Cerebellar cortex (tissue), 1 donor: ENCODE measurements around the gene TNNT3.

Experiments
- DNase-seq: peaks from one replicate; pipeline ENCODE4 v3.0.0-alpha.2; 2015; ENCODE audit warnings: low spot score

The TNNT3 gene

DNA sequence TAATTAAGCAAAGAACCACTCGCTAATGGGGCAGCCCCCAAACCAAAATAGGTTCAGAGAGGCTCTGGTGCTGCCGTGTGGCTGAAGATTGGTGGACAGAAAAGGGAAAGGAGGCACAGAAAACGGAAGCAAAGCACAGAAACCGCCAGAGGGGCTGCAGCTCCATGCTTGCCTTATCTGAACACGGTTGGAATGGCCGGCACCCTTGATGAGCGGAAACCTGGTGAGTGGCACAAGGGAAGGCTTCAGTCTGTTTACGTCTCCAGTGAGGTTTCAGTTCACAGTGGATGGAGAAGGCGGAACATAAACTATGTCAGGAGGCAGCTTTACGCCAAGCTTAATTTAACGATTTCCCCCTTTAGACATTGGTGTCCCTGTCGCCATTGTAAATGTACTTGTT, 22.6 kb upstream of the TNNT3 start:
- no peak for DNase-seq

DNA sequence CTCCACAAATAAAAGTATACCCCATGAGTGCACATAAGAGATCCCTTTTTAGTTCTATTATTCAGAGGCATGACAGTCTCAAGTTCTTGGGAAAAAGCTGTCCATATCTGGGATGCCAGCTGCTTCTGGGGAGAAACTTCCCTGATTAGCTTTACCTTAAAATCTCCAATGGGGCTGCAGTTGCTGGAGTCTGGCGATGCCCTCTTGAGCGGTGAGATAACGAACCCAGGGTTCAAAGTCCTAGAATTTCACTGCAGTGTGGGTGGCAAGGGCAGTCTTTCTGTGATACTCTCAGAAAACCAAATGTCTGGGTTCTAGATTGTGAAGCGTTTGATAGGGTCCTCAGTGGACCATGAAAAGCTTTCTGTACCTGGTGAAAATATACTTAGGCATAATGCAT, 20.4 kb upstream of the TNNT3 start:
- no peak for DNase-seq

DNA sequence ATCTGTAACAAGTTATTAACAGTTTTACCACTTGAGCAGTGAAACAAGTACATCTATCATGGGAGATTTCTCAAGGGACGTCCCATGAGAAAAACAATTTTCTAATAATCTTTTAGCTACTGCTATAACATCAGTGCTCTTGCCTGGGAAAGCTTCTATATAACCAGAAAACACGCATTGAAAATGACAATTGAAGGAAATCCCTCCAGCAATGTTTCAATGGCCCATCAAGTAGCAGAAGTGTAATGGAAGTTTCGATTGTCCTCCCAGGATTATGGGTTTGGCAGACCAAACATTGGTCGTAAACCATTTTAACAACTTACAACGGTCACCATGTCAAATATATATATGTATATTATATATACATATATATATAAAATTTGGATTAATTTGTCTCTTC, 19.8 kb upstream of the TNNT3 start:
- DNase-seq, result no peak

DNA sequence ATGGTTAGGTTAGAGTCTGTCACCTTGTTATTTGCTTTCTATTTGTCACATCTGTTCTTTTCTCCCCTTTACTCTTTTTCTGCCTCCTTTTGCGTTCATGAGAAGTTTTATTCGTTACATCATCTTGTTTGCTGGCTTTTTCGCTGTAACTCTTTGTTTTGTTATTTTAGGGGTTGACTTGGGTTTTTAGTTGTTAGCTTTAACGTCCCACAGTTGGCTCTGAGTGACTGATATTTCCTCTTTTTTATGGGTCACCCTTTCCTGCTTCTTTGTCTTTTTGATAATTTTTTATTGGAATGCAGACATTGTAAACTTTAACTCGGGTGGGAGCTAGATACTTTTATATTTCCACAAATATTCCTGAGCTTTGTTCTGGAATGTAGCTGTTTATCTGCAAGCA, 13.3 kb upstream of the TNNT3 start:
- DNase-seq, result no peak

DNA sequence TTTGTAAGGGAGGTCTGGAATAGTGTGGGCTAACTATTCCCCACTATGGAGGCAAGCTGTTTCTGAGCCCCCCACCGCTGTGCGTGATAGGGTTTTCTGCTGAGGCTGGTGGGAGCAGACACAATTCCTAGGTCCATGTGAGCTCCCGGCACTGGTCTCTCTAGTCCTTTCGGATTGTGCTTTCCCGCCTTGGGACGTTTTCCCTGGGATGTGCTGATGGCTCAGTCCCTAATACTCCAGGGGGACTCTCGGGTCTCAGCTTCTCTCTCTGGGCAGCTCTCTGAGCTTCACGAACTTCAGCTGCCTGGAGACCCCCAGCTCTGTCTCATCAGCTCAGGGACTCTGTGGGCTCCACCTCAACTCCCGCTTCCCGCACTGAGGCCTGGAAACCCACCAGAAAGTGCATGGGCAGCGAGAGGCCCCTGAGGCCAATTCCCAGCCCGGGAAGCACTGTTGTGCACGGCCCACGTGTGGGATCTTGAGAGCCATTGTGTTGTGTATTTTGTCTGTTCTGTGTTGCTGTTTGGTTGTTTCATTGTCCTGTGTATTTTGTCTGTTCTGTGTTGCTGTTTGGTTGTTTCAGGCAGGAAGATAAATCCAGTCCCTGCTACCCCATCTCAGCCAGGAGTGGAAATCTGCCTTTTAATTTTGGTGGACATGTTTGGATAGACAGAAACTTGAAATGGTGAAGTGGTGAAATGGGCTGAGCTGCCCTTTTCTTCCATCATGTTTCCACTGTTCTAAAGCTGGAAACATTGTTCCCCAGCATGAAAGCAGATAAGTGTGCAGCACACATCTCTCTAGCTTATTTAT, 12.7 kb upstream of the TNNT3 start:
- no peak for DNase-seq

DNA sequence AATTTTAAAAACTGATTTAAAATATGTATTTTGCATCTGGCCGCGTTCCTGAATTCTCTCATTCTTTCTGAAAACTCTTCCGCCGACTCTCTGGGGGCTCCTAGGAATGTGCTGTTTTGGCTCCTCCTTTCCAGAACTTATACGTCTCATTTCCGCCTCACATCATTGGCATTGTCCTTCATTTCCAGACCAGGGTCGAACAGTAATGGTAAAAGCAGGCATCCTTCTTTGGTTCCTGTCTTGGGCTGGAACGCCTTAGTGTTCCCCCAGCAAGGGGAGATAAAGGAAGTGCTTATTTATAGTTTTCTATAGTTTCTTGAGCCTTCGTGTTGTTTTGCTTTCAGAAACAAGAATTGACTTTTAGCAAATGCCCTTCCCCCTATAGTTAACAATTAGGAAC, 10.9 kb upstream of the TNNT3 start:
- no peak for DNase-seq

DNA sequence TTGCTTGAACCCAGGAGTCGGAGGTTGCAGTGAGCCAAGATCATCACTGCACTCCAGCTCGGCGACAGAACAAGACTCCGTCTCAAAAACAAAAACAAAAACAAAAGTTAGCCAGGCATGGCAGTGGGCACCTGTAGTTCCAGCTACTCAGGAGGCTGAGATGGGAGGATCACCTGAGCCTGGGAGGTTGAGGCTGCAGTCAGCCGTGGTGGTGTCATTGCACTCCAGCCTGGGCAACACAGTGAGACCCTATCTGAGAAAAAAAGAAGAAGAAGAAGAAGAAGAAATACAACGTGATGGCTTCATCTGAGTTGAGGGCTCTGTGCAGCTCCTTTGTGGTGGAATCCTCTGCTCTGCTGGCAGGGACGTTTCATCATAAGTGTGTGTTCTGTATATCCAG, 10.0 kb upstream of the TNNT3 start:
- DNase-seq, result no peak

DNA sequence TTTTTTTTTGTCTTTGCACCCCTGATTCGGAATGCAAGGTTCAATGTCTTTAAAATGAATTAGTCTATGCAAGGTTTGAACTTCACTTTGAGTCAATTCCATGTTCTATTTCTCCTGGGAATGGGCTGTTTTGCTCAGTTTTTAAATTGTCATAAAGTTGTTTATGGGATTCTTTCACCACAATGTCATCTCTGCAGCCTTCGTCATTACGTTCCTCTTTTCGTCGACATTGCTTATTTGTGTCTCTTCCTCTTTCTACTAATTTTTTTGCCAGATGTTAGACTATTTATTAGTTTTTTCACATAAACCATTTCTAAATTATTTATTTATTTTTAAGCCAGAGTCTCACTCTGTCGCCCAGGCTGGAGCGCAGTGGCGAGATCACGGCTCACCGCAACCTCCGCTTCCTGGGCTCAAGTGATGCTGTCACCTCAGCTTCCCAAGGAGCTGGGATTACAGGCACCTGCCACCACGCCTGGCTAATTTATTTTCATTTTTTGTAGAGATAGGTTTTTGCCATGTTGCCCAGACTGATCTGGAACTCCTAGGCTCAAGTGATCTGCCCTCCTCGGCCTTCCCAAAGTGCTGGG, 7.1 kb upstream of the TNNT3 start:
- DNase-seq, result no peak

DNA sequence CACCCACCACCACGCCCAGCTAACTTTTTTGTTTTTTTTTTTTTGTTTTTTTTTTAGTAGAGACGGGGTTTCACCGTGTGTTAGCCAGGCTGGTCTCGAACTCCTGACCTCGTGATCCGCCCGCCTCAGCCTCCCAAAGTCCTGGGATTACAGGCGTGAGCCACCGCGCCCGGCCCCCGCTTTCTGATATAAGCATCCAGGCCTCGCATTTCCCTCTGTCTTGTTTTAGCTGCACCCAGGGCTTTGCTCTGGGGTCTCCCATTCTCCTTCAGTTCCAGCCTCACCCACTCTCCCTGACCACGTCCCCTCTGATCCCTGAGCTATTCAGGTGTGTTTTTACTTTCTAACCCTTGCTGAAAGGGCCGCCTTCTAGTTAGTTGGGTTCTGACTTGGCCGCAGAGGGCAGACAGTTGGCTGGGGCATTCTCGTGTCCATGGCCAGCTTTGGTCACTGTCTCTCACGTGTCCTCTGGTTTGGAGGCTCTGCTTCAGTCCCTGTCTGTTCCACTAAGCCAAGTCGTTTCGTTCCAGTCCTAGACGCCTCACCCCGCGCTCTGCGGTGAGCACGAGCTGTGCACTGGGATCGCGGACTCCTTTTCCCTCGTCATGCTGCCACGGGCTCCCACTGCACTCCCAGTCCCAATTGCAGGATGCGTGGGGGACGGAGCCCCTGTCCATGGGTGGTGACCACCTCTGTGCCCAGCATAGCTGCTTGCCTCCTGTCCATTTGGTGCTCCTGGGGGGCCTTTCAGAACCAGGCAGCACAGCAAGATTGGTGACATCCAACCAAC, 6.0 kb upstream of the TNNT3 start:
- no peak for DNase-seq

DNA sequence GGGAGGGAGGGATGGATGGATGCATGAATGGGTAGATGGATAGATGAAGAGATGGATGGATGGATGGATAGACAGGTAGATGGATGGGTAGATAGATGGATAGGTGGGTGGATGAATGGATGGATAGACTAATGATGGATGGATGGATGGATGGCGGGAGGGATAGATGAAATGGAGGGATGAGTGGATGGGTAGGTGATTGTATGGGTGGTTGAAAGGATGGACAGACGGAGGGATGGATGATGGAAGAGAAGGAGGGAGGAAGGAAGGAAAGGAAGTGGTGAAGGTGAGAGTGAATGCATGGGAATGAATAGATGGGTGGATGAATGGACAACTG, 3.7 kb upstream of the TNNT3 start:
- DNase-seq, result no peak

DNA sequence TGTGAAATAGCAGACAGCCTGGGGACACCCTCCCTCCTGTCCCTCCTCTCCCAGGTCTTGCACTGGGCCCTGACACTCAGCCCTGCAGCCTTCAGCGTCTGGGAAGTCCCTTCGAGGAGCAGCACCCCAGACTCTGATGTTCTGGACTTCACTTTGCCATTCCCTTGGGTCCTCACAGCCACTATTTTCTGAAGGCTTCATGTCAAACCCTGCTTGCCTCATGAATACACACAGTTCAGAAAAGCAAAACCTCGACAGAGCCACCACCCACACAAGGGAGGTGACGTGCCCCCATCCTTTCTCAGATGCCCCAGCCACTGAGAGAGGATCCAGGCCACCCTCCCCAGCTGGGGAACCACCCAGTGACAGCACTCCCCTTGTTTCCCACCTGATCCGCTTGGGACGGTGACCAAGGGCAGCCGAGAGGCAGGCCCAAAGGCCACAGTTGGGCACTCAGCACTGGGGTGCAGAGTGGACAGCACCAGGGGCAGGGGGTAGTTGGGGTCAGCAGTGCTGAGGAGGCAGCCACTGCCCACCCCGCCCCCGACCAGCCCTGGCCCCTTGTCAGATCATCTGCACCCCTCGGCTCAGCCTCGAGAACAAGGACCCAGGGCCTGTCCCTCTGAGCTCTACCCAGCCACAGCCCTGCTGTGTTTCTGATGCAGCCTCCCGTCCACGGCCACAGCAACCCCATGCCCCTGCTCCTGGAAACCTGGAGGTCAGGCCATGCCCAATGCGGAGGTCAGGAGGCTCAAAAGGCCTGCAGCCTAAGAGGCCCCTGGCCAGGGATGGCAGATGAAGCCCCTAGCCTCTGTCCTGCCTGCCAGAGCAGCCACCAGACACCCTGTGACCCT, 3.1 kb upstream of the TNNT3 start:
- DNase-seq, result no peak

DNA sequence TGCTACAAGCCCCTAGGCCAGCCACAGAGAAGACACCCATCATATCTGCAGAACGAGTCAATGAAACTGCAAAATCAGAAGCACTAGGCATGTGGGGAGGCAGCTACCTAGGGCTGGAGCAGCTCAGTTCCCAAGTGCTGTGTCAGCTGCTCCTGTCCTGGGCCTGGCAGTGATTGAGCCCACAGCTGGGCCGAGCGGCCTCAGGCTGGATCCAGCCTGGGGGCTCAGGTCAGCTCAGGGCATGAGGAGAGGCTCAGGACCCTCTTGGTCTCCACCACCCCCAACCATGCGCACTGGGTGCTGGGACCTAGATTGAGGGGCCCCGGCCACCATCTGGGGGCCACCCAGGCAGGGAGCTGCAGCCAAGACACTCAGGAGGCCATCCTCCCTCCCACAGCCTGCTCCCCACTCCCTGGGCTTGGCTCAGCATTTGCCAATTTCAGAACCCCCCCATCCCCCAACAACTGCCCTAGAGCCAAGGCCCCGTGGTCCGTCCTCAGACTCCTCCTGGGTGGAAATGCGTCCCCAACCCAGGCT, 2.4 kb upstream of the TNNT3 start:
- DNase-seq, result no peak

DNA sequence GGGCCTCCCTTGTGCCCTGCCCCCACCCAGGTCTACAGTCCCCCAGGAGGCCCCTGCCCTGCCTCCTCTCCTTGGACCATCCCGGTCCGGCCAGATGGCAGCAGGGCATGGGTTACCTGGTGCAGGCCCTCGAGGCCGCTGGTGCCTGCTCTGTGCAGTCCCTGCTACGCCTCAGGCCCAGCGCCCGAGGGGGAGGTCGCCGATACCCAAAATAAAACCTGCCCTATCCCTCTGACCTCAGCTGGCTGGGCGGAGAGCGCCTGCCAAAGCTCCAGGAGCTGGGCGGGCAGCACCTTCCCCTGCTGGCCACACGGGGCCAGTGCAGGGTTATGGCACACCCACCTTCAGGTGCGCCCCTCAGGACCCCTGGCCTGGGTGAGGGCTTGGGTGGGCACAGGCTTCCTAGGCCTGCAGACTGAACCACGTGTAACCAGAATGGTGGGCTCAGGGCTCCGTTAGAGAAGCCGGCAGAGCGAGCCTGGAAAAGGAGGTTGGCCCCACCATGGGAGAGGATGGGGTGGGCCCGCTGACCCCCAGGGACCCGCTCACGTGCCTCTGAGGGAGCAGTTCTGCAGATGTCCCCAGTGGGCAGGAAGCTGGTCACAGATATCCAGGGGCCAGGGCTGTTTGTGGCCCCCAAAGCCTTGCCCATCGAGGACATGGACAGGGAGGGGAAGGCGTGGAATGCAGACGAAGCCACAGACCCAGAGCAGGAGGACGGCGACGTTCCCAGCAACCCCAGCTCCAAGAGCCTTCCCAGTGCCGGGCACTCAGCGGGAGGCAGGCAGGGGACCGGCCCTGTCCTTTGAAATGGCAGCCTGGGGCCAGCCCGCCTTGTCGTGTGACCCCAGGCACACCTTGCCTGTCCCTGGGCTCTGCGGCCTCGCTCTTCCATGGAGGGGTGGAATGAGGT, 1.7 kb upstream of the TNNT3 start:
- DNase-seq, result no peak

DNA sequence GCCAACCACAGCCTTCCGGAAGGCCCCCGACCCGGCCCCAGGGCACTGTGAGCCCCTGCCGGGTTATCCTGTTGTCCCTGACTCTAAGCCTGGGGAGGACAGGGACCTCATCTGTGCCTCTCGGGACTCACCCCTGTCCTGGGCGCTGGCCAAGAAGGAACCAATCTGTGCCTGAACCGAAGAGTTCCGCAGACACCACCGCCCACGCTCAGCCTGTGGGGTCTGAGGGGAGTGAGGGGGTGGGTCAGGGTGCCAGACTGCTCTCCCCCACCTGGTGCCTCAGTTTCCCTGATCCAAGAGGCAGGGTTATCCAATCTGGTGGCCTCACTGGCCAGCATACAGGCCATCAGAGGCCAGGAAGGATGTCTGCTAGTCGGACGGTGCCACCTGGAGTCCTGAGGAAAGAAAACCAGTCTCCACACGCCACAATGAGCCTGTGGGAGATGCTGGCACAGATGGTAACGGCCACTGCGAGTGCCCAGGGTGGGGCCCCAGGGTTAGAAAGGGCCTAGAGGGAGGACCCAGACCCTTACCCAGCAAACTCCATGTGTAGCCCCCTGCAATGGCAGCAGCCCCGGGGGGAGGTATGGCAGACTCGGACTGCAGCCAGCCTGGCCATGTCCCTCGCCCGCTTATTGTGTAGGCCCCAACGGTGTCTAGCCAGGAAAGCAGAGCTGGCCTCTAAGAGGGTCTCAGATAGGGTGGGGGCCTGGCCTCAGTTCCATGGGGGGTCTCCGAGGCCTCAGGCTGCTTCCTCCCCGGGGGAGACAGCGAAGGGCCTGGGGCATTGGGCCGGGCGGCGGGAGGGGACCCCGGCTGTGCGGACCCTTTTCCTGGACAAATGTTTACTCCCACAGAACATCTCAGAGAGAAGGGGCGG, 827 bp upstream of the TNNT3 start:
- DNase-seq, result no peak

DNA sequence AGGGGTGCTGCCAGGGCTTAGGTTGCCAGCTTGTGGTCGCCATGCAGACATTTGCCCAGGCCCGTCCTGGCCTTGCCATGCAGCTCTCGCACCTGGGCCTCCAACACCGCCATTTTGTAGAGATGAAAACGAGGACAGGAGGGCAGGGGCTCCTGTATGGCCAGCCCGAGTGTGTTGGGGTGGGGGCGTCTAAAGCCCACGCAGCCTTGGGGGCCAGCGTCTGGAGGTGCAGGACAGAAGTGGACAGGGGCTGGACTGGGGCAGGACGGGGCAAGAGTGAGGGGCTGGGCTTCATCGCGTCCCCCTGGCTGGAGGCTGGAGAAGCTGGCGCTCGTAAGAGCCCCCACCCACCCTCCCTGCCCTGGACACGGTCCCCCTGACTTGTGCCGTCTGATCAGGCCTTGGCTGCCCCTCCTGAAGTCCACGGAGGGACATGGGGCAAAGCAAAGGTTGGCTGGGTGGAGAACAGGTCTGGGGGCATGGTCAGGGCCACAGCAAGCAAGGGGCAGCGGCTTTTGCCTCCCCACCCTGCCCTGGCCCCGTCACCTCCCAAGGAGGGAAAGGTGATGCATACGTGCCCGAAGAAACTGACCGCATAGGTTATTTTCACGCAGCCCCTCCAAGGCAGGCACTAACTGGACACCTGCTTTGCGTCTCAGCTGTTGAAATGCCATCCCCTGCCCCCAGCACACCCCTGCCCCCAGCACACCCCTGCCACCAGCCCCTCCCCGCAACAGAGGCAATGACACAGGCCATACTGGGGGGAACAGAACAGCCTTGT, 815 bp downstream of the TNNT3 start:
- no peak for DNase-seq

DNA sequence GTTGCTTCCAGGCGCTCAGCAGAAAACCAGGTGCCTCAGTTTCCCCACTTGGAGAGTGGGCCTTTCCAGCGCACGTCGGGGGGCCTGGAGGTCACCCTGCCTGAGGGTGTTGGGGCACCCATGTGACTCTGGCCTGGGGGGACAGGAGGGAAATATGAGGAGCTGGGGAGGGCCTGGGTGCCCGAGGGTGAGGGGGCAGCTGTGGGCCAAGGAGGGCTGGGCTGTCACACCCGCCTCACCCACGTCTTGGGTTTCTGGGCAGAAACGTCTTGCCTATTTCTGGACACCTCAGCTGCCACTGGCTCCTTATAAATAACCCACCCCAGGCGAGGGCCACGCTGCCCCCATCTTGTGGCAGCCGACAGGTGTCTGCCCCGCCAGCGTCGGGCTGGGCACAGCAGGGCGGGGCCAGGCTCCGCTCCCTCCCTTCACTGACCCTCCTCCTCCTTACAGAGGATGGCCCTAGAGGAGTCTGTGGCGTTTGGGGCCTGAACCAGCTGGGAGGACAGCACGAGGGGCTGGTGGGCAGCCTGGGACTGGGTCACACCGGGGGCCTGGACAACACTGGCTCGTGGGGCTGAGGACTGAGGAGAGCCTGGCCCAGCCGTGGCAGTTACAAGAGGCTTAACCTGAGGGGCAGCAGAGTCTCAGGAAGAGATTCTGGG, 1.5 kb downstream of the TNNT3 start:
- no peak for DNase-seq

DNA sequence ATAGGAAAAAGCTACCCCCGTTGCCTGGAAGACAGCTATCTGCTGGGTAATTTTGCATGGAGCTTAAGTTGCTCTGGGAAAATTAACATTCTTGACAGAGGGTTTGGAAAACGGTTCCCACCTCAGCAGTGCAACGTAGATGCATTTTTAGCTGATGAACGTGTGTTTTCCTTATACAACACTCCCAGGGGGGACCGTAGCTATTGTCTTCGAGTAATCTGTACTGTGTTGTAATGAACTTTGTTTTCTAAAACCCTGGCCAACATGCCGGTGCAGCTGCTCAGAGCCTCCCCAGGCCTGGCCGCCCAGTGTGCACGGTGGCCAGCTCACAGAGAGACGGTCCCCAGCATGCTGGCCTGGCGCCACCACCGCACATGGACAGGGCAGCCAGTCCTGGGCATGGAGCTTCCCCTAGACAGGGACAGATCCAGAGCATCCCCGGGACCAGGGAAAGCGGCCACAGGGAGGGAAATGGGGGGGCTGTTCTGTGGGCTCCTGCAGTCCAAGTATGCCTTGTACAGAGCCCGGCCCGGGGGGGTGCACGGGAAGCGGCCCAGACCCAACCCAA, 2.2 kb downstream of the TNNT3 start:
- no peak for DNase-seq

DNA sequence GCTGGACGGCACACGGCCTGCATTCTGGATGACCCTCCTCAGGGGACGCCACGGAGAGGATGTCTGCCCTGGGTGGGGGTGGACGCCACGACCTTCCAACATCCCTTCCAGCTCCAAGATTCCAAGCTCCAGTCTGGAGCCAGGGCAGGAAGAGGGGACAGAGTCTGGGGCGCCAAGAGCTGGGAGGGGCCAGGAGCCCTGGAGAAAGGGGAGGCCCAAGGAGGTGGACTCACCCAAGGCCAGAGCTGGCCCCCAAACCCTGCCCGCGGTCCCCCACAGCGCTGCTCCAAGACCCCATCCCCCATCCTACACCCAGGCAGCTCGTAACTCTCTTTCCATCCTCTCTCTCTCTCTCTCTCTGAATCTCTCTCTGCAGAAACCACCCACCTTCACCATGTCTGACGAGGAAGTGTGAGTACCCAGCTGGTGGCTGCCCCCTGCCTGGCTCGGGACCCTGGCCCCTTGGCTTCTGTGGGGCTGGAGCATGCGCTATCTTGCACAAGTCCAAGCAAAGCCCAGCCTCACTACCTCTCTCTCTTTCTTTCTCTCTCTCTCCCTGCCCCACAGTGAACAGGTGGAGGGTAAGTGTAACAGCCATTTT, 3.1 kb downstream of the TNNT3 start:
- DNase-seq, result no peak
